UCSD-AML1 (cell line): ENCODE measurements around the gene ACTG2.
"Not testable (repeated sequence)": the region's sequence is repeated elsewhere in the genome, so short reads cannot be mapped to it uniquely, and the experiment has no call there.

Source experiments
- DNase-seq: peaks from one replicate; lab custom pipeline; 2025; ENCODE audit not compliant: unreplicated experiment; lab: John Stamatoyannopoulos, UW

The ACTG2 gene

GRCh38 chr2:73891276-73891901, 1.4 kb upstream of the ACTG2 start:
- no peak for DNase-seq

GRCh38 chr2:73893764-73894474, 1.1 kb downstream of the ACTG2 start:
- no peak for DNase-seq

- DNase-seq: no peak
Measured at GRCh38 chr2:73894475-73894850, 1.7 kb downstream of the ACTG2 start.

GRCh38 chr2:73894877-73895276, 2.1 kb downstream of the ACTG2 start:
- DNase-seq: no peak

GRCh38 chr2:73895473-73895872, 2.7 kb downstream of the ACTG2 start:
- no peak for DNase-seq

- DNase-seq: peak; percentile 29
Measured at GRCh38 chr2:73896362-73897239, 3.8 kb downstream of the ACTG2 start.

GRCh38 chr2:73897240-73897583, 4.4 kb downstream of the ACTG2 start:
- DNase-seq: no peak

- no peak for DNase-seq
Measured at GRCh38 chr2:73897934-73898333, 5.1 kb downstream of the ACTG2 start.

GRCh38 chr2:73899801-73900336, 7.1 kb downstream of the ACTG2 start:
- no peak for DNase-seq

- DNase-seq: no peak
Measured at GRCh38 chr2:73901143-73901542, 8.3 kb downstream of the ACTG2 start.

- DNase-seq: no peak
Measured at GRCh38 chr2:73902284-73902683, 9.5 kb downstream of the ACTG2 start.

GRCh38 chr2:73903313-73903712, 10.5 kb downstream of the ACTG2 start:
- no peak for DNase-seq

- not testable (repeated sequence) for DNase-seq
Measured at GRCh38 chr2:73903949-73904613, 11.3 kb downstream of the ACTG2 start.

GRCh38 chr2:73904952-73905351, 12.1 kb downstream of the ACTG2 start:
- DNase-seq: no peak

- no peak for DNase-seq
Measured at GRCh38 chr2:73906847-73907505, 14.2 kb downstream of the ACTG2 start.

GRCh38 chr2:73907840-73908452, 15.1 kb downstream of the ACTG2 start:
- peak; percentile 34 for DNase-seq

GRCh38 chr2:73908689-73909652, 16.2 kb downstream of the ACTG2 start:
- no peak for DNase-seq

GRCh38 chr2:73910873-73911547, 18.2 kb downstream of the ACTG2 start:
- DNase-seq: no peak
